Islet of Langerhans (tissue), 1 donor: ENCODE data around the gene C17orf78.
"Not testable (repeated sequence)": the region's sequence is repeated elsewhere in the genome, so short reads cannot be mapped to it uniquely, and the experiment has no call there.

Experiments used
- FAIRE-seq: peaks from one replicate; lab custom pipeline; 2011; peaks lifted over from hg19 to GRCh38; lab: Jason Lieb, UNC

C17orf78 gene

GRCh38 chr17:37375706-37376105 lies at the start of gene C17orf78:
TSS of gene C17orf78 (plus strand) at chr17:37375985. CDS start at chr17:37376093, 108 bp downstream.
- no peak for FAIRE-seq

GRCh38 chr17:37327341-37328090 lies 48.3 kb upstream of the C17orf78 start:
- FAIRE-seq = no peak

- no peak for FAIRE-seq
Measured at GRCh38 chr17:37338847-37339246, 36.9 kb upstream of the C17orf78 start.

GRCh38 chr17:37339321-37339720 lies 36.5 kb upstream of the C17orf78 start:
- FAIRE-seq = no peak

DNA sequence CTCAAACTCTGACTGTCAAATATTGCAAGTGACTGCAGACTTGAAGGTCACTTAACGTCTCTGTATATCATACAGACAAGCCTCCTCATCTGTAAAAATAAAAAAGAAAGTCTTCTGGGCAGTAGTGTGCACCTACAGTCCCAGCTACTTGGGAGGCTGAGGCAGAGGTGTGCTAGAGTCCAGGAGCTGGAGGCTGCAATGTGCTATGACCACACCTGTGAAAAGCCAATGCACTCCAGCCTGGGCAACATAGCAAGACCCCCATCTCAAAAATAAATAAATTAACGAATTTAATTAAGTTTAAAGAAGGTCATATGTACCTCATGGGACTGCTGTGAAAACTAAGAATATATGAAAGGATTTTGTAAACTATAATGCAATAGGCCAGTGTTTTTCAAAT lies 35.0 kb upstream of the C17orf78 start:
- no peak for FAIRE-seq

DNA sequence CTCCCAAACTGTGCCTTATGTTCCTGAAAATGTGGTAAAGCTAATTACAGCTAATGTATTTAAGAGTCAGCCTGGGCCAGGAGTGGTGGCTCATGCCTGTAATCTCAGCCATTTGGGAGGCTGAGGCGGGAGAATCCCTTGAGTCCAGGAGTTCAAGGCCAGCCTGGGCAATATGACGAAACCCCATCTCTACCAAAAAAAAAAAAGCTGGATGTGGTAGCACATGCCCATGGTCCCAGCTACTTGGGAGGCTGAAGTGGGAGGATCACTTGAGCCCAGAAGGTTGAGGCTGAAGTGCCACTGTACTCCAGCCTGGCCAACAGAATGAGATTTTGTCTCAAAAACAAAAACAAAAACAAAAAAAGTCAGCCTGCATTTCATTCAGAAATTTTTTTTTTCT lies 33.2 kb upstream of the C17orf78 start:
- no peak for FAIRE-seq

DNA sequence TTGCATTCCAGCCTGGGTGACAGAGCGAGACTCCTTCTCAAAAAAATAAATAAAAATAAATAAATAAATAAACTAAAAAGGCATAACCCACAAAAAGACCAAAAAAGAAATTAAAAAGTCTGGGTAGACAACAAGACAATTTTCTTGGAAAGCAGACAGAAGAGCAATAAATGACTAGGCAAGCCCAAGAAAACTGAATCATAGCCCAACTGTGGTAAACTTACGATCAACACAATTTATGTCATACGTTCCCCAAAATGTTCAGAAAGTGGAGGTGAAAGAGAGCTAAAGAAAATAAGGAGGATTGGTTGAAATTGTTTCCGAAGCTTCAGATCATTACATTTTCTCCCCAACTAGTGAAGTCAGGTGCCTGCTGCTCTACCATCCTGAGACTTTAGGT lies 31.3 kb upstream of the C17orf78 start:
- FAIRE-seq = no peak

GRCh38 chr17:37346863-37347402 lies 28.9 kb upstream of the C17orf78 start:
- FAIRE-seq = not testable (repeated sequence)

DNA sequence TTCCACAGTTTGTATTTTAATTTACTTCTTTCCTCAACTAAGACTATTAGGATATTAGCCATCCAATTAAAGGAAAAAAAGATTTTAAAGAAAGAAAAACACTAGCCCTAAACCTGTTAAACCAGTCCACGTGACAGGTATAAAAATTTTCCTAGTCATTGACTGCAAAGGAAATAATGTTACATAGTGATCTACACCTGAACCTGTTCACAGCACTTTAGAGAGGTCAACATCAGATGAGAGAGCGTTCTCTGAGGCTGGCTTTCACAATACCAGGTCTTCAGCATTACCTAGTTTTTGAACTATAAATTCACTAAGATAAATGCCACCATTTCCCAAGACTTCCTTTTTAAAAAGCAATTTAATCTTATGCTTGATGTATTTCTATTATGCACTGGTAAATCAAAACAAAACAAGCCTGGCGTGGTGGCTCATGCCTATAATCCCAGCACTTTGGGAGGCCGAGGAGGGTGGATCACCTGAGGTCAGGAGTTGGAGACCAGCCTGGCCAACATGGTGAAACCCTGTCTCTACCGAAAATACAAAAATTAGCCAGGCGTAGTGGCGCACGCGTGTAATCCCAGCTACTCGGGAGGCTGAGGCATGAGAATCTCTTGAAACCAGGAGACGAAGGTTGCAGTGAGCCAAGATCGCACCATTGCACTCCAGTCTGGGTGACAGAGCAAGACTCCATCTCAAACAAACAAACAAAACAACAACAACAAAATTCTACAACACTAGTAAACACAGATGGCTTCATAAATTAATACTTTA lies 18.8 kb upstream of the C17orf78 start:
- not testable (repeated sequence) for FAIRE-seq

- FAIRE-seq = no peak
Measured at GRCh38 chr17:37358098-37358829, 17.5 kb upstream of the C17orf78 start.

- no peak for FAIRE-seq
Measured at GRCh38 chr17:37358830-37359681, 16.7 kb upstream of the C17orf78 start.

- FAIRE-seq = no peak
Measured at GRCh38 chr17:37359682-37360188, 16.1 kb upstream of the C17orf78 start.

GRCh38 chr17:37360632-37361031 lies 15.2 kb upstream of the C17orf78 start:
- FAIRE-seq = no peak

GRCh38 chr17:37361543-37361942 lies 14.2 kb upstream of the C17orf78 start:
- no peak for FAIRE-seq

DNA sequence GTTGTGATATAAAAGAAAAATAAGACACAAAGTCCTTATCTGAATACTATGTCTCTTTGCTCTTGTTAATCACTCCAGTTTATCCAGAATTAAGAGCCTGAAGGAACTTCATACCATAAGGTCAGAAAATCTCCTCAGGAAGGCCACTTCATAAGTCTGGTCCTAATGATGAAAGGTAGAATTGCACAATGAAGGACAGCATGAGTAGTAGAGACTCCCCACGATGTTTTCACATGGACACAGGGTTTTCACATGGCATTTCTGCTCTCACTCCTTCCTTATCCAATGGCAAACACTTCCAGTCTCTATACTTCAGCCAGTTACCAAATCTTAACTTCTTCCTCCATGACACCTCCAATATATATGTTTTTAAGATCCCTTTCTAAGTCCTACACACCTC lies 10.2 kb upstream of the C17orf78 start:
- no peak for FAIRE-seq

DNA sequence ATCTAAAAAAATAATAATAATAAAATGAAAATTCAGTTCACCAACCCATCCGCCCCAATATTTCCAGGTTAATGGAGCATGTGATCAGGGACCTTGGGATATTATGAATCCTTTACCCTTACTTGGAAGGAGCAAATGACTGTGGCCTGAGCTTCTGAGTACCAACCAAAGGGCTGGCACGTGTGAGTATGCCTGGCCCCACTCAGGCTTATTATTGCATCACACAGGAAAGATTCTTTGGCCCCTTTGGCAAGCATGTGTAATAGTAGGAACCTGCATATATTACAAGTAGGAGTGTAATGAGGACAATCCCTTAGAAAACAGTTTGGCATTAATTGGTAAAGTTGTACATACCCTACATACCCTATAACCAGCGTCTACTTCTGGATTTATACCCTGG lies 7.2 kb upstream of the C17orf78 start:
- no peak for FAIRE-seq

GRCh38 chr17:37373530-37374159 lies 2.1 kb upstream of the C17orf78 start:
- no peak for FAIRE-seq

DNA sequence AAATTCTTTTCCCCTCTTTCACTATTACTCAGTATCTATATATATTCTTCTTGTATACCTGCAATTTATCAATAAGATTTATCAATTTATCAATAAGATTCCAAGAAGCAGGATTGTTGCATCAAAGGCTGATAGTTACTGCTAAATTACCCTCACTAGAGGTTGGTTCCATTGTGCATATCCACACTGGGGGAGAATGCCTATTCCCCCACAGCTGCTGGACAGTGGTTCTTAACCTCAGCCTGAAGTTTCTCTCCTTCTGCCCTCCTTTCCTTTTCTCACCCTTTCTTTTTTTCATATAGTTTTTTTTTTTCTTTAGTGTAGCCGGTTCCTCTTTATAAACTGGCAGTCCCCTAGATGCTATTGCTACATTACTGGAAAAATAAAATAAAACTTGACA lies 6.3 kb downstream of the C17orf78 start:
- FAIRE-seq = no peak

DNA sequence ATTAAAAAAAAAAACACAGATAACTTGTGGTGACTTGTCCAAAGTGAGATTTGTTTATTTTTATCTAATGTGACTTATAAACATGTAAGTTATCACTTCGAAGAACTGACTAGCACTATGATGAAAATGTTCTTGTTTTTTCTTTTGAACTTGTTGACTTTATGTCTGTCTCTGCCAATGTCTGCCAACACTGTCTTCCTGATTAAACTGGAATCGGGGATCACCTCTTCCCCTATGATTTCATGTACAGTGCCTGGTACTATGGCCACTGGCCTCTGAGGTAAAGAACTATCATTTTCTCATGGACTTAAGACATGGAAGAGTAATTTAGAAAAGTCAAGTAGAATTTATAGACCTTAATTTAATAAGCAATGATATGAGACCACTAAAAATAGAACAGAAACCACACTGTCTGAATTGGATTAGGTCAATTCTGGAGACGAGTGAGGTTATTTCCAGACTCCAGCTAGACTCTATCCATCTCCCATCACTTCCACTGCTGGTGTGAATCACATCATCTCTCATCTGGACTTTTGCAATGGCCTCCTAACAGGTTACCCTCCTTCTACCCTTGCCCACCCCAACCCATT lies 8.9 kb downstream of the C17orf78 start:
- FAIRE-seq = no peak

DNA sequence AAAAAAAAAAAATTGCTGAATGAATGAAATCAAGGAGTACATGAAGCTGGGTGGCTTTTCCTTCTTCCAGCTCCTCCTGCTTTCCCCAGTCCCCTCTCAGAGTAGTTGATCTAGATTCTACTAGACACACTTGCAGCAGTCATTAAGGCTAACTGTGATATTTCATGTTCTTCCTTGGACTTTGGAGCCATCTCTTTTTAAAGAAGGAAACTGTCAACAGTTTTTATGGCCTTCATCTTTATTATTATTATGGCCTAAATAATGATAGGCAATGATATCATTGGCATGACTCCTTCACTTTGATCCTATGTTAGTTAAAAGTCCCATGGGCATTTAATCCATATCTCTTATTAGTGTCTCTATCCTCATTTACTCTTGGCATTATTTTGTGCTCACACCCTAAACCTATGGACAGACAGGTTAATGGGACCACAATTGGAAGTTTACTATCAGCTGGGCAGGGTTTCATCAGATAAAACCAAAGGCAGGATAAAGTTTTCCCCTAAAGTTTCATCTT lies 9.7 kb downstream of the C17orf78 start:
- no peak for FAIRE-seq
